SHP77 treated with DMSO at 0.1 percent for 48 hours (cell line): ENCODE measurements around the gene RNF208.
"Not testable (repeated sequence)": the region's sequence is repeated elsewhere in the genome, so short reads cannot be mapped to it uniquely, and the experiment has no call there.

ENCODE experiments used
- DNase-seq: peaks from one replicate; lab custom pipeline; 2025; lab: John Stamatoyannopoulos, UW

The RNF208 gene, protein sequence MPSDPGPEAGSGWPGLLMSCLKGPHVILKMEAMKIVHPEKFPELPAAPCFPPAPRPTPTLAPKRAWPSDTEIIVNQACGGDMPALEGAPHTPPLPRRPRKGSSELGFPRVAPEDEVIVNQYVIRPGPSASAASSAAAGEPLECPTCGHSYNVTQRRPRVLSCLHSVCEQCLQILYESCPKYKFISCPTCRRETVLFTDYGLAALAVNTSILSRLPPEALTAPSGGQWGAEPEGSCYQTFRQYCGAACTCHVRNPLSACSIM

DNA sequence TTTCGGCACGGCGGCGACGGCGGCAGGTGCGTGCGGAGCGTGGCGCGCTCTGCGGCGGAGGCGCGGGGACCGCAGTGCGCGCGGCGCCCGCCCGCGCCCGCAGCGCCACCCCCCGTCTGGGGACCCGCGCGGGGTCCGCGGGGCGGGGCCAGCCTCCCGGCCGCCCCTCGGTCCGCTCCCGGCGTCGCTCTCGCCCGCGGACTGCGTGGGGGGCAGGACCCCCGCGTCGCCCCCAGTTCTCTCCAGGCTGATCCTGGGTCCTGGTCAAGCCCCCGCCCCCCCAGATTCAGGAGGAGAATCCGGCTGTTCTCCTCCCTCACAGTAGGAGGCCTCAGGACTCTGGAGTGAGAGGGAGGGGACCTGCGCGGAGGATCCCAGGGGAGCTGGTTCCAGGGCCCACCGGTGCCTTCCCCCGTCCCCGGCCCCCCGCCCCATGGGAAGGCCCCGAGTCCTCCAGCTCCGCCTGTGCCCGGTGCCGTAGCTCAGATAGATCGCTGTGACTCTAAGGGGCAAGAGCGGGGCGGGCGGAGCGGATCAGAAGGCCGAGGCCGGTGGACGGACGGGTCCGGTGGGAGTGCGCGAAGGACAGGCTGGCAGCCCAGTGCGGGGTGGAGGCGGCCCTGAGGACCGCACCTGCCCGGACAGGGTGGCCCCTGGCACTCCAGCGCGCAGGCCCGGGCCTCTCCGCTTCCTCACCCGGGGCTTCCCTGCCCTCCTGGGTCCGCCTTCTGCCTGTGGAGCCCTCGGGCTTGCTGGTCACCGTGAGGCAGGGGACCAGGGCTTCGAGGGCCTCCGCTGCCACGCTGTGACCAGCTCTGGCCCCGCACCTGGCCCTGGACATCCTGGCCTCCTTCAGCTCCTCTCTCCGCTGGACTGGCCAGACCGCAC is at the start of gene RNF208:
Gene RNF208 (minus strand): TSS at position 51 of the 888 bp plus-strand sequence. CDS start 1,028 bp downstream, outside the sequence.
- DNase-seq, result no peak

DNA sequence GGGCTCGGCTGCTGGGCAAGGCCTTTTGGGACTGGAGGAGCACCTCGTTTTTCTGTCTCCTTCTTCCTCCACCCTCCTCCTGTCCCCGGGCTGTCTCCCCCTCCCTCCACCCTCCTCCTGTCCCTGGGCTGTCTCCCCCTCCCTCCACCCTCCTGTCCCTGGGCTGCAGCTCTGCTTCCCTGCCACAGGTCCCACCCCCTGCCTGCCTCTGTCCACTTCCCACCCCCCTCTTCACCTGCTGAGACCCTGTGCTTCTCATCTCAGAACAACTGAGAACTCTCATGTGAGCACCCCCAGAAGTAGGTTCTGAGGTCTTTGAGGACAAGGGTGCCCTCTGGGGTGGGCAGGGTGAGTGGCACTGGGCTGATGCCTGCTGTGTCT is 49.6 kb upstream of the RNF208 start:
- DNase-seq, result no peak

DNA sequence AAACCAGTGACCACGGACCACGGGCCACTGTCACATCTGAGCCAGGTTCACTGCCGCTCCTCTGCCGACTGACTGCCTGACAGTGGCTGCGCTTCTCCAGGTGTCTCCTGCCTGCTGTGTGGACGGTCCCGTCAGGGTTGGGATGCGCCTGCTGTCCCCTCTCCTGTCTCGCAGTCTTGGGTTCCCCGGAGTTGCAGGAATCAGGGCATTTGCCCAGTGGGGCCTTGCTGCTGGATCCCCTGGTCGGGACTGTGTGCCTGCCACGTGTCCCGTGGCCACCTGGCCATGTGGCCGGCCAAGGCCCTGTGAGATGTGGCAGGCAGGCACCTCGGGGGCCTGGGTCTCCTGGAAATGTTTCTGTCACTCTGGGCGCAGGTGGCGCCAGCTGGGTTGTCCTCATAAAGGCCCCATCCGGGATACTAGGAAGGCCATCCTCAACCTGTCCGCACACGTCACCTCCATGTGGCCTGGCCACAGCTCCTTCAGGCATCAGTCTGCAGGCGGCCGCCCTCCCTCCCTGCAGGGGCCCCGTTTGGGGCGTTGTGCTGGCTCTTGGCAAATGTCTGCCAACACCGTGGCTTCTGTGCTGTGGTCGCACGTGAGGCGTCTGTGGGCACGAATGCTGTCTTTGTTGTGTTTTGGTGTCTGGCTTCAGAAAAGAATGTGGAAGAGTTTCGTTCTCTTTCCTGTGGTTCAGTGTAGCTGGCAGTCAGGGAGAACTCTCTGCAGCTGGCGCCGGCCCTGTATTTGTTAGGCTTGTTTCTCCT is 49.1 kb upstream of the RNF208 start:
- DNase-seq, result no peak

DNA sequence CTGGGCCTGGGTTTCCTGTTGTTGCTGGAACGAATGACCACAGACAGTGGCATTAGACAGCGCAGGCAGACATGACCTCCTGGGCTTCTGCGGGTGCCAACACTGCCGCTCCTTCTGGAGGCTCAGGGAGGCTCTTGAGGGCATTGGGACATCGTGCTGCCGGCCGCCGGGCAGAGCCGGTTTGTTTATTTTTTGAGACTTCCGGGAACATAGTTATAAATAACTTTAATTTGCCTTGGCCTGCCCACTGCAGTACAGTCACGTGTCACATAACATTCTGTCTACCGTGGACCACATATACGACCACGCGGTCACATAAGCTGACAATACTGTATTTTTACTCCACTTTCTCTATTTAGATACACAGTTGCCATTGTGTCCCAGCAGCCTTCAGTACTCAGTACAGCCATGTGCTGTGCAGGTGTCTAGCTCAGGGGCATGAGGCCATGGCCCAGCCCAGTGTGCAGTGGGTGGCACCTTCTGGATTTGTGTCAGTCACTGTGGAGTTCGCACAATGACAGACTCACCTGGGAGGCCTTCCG is 47.3 kb upstream of the RNF208 start:
- DNase-seq, result peak; percentile 45

DNA sequence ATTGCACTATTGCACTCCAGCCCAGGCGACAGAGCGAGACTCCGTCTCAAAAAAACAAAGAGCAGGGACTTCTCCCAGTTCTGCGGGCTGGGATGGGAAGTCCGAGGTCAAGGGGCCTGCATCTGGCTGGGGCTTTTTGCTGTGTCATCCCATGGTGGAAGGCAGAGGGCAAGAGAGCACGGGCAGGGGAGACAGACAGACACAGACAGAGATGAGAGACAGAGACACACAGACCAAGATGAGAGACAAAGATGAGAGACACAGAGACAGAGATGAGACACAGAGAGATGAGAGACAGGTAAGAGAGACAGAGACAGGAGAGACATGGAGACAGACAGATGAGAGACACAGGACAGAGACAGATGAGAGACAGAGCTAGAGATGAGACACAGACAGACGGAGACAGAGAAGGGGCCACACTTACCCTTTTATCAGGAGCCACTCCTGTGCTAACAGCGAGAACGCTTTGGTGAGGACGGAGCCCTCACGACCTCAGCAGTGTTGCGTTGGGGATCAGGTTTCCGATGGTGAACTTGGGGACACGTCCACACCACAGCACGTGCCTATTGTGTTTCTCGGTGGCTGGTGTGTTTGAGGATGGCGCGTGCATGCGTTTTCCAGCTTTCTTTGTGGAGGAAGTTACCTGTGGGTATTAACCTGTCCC is 46.6 kb upstream of the RNF208 start:
- DNase-seq, result no peak

DNA sequence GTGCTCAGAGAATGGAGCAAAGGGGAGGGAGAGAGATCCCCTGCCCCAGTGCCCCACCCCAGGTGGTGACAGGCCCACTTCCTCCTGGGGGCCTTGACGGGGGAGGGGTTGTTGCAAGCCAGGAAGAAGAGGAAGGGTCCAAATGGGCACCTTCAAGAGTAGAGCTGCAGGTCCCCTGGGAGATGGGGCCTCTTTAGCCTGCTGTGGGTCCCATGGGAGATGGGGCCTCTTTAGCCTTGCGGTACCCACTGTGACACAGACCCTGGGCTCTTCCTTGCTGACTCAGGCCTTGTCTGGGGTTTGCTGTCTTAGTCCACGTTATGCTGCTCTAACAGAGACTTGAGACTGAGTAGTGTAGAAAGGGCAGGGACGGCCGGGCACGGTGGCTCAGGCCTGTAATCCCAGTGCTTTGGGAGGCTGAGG is 45.9 kb upstream of the RNF208 start:
- no peak for DNase-seq

DNA sequence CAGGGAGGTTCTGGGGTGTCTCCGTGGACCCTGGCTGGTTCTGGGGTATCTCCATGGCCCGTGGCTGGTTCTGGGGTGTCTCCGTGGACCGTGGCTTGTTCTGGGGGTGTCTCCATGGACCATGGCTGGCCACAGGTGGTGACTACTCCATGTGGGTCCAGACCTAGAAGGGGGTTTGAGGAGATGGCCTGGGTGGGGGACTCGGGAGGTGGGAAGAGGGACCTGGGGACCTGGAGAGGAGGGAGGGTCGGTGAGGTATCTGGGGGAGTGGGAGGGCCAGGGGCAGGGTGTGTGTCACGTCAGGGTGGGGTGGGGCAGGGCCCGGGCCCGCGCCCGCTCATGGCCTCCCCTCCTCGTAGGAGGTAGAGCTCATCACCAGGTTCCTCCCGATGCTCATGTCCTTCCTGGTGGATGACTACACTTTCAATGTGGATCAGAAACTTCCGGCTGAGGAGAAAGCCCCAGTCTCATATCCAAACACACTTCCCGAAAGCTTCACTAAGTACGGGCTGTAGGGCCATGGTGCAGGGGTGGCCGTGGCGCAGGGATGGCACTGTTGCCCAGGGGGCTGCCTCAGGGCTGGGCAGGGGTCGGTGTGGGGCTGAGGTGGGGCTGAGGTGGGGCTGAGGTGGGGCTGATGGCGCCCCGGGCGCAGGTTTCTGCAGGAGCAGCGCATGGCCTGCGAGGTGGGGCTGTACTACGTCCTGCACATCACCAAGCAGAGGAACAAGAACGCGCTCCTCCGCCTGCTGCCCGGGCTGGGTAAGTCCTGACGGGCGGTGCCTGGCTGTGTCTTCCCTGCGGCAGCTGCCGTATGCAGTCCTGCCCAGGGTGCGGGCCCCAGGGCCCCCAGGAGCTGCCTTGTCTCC is 44.8 kb upstream of the RNF208 start:
- DNase-seq, result no peak

DNA sequence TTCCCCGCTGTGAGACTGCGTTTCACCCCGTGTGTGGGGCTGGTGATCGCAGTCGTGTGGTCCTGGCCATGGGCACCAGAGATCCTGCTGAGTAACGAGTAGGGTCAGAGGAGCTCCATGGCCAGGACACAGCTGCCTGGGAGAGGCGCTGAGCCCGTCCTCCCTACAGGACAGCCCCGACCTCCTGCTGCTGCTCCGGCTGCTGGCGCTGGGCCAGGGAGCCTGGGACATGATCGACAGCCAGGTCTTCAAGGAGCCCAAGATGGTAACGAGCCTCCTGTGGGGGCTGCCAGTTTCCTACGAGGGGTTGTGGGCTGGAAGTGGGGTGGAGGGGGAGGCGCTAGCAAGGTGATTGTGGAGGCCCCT is 44.1 kb upstream of the RNF208 start:
- no peak for DNase-seq

DNA sequence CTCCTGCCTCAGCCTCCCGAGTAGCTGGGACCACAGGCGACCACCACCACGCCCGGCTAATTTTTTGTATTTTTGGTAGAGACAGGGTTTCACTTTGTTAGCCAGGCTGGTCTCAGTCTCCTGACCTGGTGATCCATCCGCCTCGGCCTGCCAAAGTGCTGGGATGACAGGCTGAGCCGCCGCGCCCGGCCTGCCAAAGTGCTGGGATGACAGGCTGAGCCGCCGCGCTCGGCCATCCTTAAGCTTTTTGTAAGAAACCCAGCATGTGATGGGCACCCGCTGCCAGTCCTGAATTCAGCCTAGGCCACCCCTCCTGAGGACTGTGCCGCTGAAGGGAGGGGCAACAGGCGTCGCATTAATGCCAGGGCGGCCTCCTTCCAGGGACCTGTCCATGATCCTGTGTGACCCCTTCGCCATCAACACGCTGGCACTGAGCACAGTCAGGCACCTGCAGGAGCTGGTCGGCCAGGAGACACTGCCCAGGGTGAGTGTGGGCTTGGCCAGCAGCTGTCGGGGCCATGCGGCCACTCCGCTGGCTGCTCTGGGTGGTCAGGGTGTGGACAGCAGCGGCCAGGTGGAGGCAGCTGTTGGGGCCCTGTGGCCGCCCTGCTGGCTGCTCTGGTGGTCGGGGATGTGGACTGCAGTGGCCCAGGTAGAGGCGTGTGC is 43.6 kb upstream of the RNF208 start:
- DNase-seq, result no peak

DNA sequence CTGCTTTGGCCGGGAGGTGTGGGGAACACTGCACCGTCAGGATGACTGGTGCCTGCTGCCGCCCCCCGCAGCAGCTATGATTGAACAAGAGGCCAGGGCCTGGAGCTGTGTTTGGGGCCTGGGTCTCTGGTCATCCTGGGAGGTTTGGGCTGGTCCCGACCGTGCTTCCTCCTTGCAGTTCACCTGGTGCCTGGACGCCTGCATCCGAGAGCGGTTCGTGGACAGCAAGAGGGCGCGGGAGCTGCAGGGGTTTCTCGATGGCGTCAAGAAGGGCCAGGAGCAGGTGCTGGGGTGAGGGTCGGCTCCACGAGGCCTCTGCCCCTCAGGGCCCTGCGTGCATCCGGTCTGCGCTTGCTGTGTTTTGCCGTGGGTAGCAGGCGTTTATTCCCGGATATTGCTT is 42.0 kb upstream of the RNF208 start:
- DNase-seq, result no peak

DNA sequence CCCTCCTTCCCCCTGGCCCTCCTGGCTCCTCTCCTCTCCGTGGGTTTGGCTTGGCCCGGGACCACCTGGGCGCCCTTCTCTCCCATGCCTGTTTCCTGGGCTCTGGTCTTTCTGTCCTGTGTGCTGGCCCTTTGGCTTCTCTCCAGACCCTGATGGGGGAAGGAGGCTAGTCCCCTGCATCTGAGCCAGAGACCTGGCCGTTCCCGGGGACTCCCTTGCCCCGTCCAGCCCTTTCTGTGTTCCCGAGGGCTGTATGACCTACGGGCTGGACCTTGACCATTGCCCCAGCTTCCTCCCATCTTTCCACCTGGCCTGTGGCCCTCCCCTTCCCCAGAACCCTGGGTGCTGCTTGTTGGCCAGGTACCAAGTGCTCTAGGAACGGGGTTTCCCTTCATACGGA is 41.5 kb upstream of the RNF208 start:
- DNase-seq, result no peak

DNA sequence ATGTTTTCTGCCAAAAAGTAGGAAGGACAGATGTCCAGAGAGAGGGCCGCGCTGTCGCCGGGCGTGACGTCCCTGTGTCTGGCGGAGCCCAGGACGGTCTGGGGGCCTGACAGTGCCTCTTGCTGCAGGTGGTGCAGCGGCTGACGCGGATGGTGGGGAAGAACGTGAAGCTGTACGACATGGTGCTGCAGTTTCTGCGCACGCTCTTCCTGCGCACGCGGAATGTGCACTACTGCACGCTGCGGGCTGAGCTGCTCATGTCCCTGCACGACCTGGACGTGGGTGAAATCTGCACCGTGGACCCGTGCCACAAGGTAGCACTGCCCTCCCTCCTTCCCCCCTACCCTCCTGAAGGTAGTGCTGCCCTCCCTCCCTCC is 40.9 kb upstream of the RNF208 start:
- no peak for DNase-seq

DNA sequence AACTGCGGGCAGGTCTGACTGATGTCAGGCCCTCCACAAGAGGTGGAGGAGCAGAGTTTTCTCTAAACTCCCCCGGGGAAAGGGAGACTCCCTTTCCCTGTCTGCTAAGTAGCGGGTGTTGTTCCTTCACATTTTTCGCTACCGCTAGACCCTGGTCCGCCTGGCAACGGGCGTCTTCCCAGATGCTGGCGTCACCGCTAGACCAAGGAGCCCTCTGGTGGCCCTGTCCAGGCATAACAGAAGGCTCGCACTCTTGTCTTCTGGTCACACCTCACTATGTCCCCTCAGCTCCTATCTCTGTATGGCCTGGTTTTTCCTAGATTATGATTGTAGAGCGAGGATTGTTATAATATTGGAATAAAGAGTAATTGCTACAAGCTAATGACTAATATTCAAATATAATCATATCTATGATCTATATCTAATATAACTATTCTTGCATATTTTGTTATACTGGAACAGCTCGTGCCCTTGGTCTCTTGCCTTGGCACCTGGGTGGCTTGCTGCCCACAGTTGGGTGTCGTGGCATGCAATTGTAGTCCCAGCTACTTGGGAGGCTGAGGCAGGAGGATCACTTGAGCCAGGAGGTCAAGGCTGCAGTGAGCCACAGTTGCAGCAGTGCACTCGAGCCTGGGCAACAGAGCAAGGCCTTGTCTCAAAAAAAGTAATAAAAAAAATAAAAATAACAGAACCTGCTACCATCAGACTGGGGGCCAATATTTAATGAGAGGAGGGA is 40.3 kb upstream of the RNF208 start:
- not testable (repeated sequence) for DNase-seq

DNA sequence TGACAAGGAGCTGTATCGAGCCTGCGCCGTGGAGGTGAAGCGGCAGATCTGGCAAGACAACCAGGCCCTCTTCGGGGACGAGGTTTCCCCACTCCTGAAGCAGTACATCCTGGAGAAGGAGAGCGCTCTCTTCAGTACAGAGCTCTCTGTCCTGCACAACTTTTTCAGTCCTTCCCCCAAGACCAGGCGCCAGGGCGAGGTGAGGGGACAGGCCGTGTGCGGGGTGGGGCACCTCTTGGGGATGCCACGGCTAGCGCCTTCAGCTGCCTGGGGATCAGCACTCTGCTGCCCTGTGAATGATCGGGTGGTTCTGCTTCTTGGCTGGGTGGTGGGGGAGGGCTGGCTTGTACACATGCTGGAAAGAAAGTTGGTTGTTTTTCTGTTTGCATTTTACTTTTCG is 34.8 kb upstream of the RNF208 start:
- no peak for DNase-seq

DNA sequence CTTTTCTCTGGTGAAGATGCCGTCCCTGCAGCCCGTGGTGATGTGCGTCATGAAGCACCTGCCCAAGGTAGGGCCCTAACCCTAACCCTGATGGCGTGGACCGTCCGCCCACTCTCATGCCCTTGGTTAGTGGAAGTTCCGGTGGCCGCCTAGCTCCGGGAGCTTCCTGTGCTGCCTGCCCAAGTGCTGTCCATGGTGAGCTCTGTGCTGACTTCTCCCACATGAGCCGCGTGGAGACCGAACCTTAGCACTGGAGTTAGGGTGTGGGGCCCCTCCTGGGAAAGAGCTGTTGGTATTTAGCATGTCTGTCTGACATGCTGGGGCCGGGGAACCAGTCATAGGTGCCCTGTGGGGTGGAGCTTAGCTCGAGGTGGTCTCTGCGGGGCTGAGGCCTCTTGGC is 34.3 kb upstream of the RNF208 start:
- no peak for DNase-seq

DNA sequence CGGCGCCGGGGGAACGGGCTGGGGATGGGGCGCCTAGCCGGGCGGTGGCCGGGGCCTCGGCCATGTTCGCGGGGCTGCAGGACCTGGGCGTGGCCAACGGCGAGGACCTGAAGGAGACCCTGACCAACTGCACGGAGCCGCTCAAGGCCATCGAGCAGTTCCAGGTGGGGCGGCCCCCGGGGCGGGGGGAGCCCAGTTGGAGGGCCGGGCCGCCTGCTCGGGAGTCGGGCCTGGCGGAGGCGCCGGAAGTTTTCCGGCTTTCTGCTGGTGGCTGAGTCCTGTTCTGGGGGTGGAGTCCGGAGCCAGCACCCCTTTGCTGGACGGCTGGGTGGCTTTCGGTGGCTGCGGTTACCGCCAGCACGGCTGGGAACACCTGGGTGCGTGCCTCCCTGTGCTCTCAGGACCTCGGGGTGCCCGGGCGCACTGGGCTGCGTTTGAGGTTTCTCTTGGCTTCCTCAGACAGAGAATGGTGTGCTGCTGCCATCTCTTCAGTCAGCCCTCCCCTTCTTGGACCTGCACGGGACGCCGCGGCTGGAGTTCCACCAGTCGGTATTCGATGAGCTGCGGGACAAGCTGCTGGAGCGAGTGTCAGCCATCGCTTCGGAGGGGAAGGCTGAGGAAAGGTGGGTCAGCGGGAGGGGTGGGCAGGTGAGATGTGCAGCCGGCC is 33.5 kb upstream of the RNF208 start:
- no peak for DNase-seq

DNA sequence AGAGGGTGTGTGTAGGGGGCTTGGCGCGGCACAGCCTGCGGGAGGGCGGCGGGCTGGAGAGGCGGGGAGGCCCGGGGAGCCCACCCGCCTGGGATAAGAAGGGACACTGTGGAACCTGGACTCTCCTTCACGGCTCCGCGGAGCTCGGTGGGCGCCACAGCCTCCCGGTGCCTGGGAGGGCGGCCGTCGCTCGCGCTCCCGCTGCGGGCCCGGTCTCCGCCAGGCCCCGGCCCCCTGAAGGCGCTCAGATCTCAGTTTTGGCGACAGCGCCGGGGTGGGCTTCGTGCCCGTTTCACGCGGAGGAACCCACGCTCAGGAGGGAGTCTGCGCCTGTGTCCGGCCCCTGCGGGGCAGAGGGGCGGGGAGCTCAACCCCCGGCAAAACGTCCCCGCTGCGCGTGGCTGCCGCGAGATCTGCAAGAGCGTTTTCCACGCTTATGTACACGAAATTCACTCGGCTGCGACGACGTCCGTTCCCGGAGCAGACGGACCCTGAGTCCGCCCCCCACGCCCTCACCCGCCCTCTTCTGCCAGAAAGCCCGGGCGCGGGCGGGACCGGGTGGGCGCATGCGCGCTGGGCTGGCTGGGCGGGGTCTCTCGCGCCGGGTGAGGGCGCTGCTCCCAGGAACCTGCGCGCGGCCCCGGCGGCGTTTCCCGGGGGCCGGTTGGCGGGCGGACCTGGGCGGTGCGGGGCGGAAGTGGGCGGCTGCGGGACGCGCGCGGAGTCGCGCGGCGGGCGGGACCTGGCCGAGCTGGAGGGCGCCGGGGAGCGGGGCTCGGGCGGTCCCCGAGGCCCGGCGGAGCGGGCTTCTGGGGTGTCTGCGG is 32.8 kb upstream of the RNF208 start, which contains the start of gene NELFB:
Gene NELFB (plus strand): TSS at position 704 of the 824 bp plus-strand sequence.
- peak; percentile 65 for DNase-seq
